ENCODE measurements around the gene UBL4B.
A peak's percentile ranks its signal among the peaks of the same experiment; 100 is the strongest.

Gene UBL4B

DNA sequence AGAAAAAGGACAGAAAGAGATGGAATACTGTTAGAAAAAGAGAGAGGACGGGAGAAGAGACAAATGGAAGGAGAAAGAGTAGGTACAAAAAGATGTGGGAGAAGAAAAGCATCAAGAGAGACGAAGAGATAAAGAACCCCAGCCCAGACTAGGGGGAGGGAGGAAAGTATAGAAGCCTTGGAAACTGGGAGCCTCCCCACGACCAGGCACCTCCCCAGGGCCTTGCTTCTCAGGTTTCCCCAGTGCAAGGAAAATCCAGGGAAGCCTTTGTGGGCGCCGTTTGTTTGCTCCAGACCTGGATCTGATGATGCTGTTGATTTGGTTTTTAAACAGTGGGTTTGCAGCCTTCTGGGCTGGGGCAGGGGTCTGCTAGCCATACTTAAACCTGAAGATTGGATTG, 26.6 kb upstream of the UBL4B start:
- DNase-seq: no peak

DNA sequence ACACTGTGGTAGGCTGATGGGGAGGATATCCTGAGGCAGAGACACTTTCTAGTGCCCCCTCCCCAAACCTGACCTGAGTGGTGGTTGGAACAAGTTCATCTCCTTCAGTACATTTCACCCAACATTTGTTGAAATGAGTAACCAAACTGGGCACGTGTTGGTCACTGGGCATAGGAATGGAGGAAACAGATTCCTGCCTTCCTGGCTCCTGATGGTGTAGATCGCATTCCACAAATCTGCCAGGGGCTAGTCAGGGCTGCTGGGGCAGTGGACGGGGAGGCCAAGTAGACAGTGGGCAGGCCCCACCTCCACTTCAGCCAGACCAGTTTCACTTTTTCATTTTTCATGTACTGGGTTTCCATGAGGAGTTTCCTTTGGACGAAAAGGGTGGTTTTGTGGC, 25.3 kb upstream of the UBL4B start:
- DNase-seq: no peak

DNA sequence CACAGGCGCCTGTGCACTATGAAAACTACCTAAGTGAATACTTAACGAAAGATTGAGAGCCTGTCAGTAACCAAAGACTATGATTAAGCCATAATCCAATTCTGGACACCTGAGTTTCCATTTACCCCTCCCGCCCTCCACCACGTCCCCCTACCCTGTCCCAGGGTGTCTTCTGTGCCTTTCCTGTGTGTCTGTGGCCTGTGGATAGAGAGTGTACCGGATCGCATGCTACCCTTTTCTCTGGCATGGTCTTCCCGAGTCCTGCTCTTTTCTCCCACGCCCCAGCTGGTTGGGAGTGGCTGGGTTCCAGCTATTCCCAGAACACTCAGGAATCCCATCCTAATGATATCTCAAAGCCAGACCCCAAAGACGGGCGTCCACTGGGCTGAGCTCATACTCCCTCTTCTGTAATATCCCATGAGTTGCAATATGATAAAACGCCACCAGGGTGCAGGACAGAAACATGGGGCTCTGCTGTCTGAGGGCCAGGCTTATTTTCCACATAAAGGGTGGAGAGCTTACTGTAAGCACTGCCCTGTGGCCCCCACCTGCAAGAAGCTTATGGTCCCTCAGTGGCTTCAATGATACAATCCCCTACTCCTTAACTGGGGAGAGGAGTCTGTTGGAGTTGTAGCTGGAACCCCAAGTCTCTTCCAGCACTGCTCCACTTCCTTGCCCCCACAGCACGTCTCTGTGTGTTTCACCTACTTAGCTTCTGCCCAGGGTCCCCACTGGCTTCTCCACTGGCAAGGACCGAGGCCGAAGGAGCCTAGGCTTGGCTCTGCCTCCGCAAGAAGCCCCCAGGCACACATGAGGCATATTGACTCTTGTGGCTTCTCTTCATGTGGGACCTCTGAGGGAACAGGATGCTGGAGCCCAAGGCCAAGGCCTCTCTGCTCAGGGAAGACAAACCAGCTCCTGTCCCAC, 24.2 kb upstream of the UBL4B start:
- DNase-seq: no peak

DNA sequence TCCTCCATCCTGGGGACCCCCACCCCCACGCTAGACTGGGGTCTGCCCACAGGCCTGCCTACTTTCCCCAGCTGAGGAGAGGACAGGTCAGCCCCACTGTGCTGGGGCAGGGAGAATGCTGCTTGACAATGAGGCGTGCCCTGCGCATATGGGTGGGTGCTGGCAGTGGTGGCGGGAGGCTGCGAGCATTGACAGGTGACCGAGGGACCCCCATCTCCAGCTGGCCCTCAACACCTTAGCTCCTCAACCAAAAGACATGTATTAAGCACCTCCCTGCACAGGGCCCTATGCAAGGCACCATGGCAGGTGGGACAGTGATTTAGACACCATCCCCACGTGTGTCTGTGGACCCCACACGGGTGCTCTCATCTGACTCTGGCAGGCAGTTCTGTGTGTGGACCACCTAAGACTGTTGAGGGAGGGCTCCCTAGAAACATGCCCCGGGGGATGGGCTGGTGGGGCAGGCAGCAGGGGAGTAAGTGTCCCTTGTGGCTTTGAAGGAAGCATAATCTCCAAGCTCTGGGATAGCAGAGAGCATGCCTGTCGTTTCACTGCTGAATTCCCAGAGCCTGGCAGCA, 23.4 kb upstream of the UBL4B start:
- DNase-seq: no peak

DNA sequence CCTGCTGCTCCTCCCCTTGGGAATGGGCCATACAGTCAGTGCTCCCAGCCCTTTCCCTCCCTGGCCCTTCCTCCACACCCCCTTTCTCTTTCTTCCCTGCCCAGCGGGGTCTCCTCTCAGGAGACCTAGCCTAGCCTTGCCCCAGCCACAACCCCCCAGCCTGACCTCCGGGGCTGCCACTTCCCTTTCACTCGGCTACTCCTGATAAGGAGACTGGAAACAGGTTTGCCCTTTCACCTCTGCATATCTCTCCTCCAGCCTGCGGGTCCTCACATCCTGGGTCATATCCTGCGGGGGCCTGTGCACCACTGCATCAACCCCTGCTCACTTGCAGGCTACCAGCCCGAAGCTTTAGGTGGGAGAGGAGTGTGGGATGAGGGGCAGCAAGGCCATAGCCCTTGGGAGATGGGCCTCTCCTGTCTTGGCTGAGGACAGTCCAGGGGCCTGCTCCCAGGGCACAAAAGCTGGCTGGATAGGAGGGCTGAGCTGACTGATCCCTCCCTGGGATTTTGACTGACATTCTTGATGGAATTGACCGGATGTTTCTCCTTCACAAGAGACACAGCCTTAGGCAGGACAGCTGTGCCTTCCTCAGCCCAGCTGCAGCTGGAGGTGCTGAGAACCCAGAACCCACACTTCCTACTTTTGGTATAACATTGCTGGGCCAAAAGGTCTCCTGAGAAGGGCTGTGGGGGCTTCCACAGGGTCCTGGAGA, 22.5 kb upstream of the UBL4B start:
- DNase-seq: no peak

DNA sequence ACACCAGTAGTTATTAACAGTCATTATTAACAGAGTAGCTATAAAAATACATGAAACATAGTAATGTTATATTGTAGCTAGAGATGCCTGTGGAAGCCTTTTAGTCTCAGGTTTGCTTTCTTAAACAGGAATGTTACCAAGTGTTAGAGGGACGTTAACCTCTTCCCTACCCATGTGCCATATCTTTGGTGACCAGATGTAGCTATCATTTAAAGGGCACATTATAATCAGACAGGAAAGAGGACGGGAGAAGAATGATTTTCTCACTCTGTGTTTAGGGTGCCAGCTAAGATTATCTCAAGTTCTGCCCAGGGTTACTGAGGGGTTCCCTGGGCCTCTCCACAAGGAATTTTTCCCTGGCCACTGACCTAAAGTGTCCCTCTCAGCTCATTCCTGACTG, 20.9 kb upstream of the UBL4B start:
- DNase-seq: no peak

DNA sequence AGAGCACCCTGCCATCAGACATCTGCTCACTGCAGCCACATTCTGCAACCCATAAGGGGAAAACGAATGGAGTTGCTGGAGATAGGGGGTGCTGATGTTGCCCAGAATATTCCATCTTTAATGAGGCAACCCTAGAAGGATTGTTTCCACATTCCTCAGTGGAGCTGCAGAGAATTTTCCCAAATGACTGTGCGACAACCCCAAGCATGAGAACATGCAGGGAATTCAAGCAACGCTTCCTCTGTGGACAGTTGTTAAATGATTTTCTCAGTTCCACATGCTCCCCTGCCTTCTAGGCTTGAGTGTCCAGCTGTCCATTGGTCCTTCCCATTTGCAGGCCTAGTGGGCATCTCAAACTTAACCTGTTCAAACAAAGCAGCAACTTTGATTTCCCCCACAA, 20.5 kb upstream of the UBL4B start:
- no peak for DNase-seq

DNA sequence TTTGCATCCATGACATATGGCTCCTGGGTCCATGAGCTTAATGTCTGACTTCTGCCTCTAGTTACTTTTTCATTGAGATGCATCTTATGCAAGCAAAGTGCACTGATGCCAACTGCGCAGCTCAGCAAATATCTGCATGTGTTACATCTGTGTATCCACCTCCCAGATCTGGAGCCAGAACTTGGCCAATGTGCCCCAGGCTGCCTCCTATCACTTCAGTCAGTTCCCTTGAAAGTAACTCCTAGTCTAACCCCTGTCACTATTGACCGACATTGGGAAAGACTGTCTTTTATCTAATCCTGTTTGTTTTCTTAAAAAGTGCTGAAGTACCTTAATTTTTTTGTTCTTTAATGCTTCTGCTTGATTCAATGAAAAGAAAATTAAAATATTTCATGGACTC, 19.3 kb upstream of the UBL4B start:
- DNase-seq: no peak

DNA sequence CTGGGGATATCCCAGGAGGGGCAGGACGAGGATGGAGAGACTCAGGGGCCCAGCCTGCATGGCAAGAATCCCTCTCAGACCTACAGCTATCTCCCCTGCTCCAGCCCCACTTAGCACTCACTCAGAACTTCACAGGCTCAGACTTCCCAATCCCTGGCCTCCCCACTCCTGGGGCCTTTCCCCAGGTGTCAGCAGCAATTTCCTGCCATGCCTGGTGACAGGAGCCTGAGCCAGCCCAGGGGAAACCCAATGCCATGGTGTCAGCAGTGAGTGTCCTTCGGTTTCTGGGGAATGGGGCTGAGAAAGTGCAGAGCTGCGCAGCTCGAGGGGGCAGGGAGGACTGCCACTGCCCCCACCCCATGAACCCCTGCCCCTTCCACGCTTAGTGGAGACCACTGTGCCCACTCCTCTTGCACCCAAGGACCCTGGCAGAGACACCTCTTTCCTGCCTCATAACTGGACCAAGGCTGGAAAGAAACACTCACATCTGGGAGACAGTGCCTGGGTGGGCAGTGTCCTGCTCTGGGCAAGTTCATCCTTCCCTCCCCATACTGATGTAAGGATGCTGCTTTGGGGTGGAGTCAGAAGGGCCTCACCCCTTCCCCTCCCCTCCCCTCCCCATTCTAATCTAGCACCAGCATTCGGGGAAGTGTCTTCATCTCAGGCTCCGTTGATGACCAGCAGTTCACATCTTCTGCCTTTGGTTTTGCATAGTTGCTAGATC, 17.1 kb upstream of the UBL4B start:
- no peak for DNase-seq

DNA sequence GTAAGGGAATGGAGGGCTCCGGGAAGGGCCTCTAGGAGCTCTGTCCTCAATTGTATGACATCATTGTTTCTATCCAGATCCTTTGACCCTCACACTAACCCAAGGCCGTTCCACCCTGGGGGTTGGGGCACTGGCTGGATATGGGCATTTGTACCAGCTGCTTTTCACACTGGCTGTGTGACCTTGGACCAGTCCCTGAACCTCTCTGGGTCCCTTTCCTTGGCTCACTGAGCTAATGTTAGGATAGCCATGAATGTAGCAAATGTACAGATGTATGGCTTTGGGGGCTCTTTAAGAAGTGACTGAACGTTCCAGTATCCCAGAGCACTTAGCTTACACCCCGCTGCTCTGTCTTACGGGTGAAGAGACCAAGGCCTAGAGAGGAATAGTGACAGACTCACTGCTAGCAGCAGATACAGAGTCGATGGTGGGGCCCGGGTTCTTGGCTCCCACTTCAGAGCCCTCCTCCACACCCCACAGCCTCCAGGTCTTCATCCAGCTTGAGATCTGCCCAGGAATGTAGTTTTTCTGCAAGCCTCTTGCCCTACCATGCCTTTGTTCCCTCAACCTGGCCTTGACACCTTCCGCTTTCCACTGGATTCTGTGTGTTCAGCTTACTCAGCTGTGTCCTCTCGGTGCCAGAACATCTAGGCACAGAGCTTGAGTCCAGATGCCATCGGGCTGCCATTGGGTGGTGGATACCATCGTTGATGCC, 14.6 kb upstream of the UBL4B start:
- DNase-seq: no peak

DNA sequence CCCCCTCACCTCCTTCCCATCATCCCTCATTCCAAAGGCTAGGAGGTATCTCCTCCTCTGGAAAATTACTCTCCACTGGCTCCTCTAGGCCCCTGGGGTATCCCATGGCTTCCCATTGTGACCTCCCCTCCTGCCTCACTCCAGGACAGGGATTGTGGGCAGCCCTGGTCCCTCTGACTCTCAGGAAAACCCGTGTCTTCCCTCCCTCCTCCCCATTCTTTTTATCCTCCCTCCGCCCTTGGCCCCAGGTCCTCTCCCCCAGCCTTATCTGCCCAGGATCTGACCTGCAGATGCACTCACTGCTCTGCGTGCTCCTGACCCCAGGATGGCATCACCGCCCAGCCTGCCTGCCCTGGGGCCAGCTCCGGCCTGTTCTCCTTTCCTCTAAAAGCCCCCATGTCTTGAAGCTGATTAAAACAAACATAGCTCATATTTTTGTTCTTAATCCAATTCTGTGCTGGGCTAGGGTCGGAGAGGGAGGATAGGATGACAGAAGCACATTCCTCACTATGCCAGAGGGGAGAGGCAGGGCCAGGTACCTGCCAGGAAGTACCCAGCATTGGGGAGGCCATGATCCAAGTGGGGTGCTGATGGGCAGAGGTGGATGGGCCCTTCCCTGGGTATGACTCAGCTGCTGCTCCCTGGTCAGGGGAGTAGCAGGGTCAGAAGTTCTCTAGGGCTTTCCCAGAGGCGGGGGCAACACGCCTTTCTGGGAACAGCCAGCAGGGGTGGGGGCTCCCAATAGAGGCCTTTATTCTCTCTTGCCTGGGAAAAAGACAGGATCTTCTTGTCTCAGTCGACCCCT, 13.8 kb upstream of the UBL4B start:
- DNase-seq: no peak

DNA sequence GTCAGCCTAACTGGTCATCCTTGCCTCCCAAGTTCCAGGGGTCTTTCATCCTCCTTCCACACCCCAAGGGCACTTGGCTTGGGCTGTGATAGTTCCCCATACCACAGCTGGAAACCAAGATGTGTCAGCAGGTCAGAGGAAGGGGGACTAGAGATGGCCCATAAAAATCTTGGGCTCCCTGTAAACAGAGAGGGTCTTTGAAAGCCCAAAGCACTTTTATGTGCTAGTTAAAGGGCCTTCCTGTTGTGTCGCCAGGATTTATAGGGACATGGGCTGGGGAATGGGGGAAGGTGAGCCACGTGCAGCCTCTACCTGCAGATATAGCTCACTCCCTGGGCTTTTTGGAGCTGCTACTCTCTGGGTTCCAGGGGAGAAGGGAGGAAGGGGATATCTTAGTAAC, 11.9 kb upstream of the UBL4B start:
- no peak for DNase-seq

DNA sequence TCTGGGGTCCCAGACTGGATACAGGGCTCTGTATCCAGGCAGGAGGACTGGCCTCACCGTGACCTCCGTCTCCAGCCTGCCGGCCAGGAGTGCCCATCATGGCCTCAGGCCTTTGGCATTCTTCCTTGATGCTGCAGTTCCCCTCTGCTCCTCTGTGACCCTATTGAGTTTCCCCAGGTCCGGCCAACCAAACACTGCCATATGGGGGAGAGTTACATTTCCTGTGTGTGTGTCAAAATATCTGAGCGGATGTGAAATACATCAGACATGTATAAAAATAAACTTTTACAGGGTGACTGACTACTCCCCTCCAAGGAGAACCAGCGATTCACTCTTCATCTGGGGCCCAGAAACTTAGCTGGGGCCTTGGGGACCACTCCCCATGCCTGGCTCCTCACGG, 10.2 kb upstream of the UBL4B start:
- DNase-seq: no peak

DNA sequence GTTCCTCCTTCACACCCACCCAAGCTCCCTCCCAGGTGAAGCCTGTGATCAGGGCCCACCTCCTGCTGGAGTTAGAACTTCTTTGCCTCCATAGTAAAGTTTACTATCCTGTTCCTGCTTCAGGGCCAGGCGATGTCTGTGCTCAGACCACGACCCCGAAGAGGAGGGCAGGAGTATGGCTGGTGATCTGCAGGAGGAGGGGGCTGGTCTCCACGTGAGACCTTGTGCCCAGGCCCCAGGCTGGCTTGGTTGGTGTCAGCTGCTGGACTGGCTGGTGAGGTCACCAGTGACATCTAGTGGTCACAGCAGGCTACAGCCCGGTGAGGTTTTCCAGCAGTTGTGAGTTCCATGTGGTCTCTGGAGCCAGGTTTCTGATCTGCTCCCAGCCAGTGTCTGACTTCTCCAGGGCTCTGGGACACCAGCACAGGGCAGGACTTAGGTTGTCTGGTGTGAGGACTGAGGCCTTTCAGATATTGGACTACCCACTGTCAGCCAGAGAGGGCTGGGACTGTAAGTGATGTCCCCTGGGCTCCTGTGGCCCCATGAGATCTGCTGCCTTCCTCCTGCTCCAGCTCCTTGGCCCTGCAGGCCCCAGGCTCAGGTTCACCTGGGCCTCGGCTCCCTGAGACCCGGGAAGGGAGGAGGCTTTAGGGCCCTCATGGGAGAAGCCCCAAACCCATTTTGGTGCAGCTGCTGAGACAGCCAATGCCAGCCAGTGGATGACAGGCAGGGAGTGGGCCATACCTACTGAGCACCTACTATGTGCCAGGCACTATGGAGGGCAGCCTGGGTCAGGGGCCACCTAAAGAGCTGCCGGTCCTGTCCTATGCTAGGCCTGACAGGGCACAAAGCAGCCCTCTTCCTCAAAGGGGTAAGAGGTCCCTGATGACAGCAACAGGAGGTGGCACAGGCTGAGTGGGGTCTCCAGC, 6.0 kb upstream of the UBL4B start:
- DNase-seq: peak in 1 of 2 experiments; percentile 62

DNA sequence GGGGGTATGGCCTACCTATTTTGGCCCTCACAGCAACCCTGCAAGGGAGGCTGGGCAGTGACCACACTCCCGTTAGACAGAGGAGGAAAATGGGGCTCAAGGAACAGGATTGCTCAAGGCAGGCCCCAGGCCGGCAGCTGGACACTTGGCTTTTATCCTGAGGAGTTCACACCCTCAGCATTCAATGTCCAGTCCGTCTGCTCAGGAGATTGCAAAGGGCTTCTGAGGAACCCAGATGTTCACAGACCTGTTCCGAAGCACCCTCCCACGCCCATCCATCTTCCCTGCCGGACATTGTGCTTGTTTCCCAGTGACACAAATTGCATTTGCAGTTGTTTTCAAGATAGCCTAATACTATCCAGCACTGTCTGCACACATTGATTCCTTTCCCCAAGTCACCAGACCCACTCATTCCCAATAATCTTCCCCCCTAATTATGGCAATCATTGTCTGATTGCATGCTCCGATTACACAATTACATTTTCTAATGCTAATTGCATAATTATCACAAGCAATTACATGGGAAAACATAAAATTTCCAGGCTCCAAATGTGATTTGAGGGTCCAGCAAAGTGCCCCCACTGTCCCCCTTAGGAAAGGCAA, 4.3 kb upstream of the UBL4B start:
- no peak for DNase-seq

DNA sequence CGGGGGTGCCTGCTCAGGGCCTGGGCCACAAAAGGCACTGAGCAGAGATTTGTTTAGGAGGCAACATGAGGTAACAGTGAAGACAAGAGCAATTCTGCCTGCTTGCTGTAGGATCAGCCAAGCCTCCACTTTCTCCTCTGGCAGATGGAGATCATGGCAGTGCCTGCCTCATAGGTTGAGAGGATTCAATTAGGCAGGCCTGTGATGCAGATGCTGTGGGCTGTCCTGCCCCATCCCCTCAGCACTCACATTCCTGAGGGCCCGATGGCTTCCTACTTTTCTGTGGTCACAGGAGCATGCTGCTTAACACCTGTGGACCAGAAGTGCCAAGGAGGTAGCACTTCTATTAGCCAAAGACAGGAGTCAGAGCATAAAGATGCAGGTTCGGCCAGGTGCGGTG, 1.2 kb upstream of the UBL4B start:
- no peak for DNase-seq

DNA sequence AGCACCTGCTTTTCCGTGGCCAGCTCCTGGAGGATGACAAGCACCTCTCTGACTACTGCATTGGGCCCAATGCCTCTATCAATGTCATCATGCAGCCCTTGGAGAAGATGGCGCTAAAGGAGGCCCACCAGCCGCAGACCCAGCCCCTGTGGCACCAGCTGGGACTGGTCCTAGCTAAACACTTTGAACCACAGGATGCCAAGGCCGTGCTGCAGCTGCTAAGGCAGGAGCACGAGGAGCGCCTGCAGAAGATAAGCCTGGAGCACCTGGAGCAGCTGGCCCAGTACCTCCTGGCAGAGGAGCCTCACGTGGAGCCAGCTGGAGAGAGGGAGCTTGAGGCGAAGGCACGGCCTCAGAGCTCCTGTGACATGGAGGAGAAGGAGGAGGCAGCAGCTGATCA, 413 bp downstream of the UBL4B start:
- DNase-seq: no peak

DNA sequence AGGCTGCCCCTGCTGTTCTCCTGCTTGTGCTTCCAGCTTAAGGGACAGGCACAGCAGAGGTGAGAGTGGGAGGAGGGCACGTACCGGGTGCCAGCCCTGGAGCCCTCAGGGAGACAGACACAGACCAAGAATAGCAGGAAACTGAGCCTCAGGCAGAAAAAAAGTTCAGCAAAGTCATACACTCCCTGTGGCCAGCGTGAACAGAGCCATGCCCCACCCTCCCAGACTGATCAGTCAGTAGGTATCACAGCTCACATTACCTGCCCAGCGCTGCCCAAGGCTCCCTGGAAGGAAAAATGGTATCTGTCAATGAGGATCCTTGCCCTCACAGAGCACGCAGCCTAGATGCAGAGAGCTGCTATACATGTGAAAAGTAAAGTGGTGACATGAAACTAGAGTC, 1.3 kb downstream of the UBL4B start:
- no peak for DNase-seq

DNA sequence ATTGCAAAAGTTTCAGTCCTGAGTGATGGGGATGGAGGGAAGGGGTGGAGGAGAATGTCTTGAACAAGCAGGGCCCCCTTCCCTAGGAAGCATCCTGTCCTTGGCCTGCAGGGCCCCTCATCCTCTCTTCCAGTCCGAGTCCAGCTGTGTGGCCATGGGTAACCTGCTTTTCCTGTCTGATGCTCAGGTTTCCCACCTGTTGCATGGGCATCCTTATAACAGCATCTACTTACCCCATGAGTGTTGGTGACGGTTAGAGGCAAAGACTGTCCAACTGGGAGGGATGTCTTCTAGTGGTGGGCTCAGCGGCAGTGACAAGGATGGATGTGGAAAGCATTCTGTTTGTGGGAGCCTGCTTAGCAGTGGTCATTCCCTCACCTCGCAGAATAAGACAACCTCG, 1.9 kb downstream of the UBL4B start:
- no peak for DNase-seq

DNA sequence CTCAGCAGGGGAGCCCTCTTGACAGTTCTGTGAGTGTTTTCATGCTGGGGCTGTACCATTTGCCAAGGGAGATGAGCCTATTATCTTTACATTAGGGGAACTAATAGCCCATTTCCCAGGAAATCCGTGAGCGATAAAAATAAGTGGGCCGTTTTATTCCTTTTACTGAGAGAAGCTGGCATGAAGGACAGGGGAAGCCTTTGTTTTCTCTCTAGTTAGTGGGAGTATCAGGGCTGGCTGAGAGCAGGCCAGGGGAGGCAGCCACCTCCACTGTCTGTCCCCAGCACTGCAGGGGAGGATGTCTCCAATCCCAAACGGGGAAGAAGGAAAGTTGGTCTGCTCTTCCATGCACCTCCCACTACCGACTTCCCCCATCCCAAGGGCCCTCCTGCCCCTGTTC, 2.5 kb downstream of the UBL4B start:
- no peak for DNase-seq
